DND-41 (cell line): ENCODE data around the gene SLC9A4.

Source experiments
- CTCF ChIP-seq: IDR thresholded peaks from 2 replicates; pipeline ENCODE4 v1.5.1; 2012; ENCODE audit warnings: borderline replicate concordance, low read length, moderate library complexity, mild to moderate bottlenecking; ENCODE audit not compliant: poor library complexity, severe bottlenecking; ENCODE audit errors: extremely low read depth
- EZH2 ChIP-seq: IDR thresholded peaks from 3 replicates; pipeline ENCODE4 v1.6.1; 2012; ENCODE audit warnings: borderline replicate concordance, low read depth, mild to moderate bottlenecking, moderate library complexity, low read length, inconsistent platforms; ENCODE audit not compliant: severe bottlenecking

GRCh38 chr2:102473020-102473419, at the start of gene SLC9A4:
- TF ChIP-seq CTCF (peak; percentile 89), EZH2 (no peak)
